Activated CD8-positive, alpha-beta memory T cell treated with anti-CD3 and anti-CD28 coated beads for 48 hours (primary cell): ENCODE results near the gene SEMA3F.

Experiments
- DNase-seq, 3 experiments: peaks; one replicate each; pipeline ENCODE4 v3.0.0-alpha.2; 2020; ENCODE audit warnings: low read depth in 2 of 3, low spot score in 2 of 3

The SEMA3F gene

GRCh38 chr3:50154840-50155490 is at the start of gene SEMA3F:
Gene SEMA3F (plus strand): TSS chr3:50155324. CDS start chr3:50159623, 4,299 bp downstream.
- peak; percentile 13 to 28 (median 19) for DNase-seq

GRCh38 chr3:50111757-50112156 is 43.4 kb upstream of the SEMA3F start:
- no peak for DNase-seq

DNA sequence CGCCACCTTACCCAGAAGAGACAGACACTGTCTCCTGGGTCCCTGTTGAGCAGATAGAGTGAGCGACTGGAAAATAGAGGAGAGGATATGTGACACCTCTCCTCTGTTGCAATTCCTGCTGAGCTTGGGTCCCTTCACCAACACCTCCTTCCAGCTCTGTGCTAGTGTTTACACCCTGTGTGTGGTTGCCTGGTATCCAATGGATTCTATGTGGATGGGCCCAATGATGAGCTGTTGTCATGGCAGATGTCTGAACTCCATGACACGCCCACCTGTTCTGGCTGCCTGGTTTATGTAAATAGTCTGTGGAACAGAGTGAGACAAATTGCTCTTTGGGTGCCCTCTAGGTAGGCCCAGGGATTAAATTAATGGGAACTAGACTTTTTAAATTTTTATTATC is 42.7 kb upstream of the SEMA3F start:
- no peak for DNase-seq

GRCh38 chr3:50117120-50117519 is 38.0 kb upstream of the SEMA3F start:
- no peak for DNase-seq

GRCh38 chr3:50118237-50118636 is 36.9 kb upstream of the SEMA3F start:
- DNase-seq = no peak

DNA sequence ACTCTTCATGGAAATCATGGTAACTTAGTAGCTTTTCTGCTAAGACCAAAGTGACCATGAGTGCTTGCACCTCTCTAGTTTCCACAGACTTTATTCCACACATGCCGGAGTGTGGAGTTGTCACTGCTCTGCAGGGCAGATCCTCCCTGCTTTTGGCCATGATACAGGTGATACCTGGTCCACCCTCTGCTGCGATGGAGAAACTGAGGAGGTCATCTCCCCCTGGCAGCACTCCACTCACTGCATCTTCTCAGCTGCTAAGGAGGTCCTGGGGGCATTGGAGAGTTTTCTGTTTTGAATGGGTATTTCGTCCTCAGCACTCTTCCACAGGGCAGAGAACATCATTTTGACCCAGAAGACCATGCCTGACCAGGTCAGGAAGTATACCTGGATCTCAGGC is 35.3 kb upstream of the SEMA3F start:
- no peak for DNase-seq

DNA sequence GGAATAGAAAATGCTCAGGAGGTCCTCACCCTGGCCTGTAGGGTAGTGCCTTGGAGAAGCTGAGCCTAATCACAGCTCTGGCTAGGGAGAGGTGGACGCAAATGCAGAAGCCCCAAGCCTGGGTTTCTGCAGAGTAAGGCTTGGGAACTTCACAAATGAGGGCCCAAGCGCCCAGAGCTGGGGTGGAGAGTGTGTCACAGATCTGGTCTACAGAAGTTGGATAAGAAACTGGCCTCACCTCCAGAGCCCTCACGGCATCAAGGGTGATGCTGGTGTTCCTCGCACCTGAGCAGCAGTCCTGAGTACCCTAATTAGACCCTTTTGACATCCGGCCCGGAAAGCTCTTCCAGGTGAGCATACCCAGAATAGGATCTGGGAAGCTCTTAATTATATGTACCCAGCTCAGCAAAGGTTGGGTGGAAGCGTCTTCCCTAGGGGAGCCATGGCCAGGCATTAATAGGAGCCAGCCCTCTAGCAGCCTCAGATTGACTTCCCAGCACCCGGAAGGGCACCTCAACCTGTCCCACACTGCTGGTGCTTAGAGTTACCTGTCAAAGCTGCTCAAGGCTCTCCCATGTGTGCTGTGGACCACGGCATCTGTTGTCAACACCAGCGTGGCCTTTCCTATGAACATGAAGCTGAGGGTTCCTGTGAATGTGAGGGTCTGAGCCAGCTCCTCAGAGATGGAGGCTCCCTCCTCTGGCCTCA is 34.6 kb upstream of the SEMA3F start:
- no peak for DNase-seq

DNA sequence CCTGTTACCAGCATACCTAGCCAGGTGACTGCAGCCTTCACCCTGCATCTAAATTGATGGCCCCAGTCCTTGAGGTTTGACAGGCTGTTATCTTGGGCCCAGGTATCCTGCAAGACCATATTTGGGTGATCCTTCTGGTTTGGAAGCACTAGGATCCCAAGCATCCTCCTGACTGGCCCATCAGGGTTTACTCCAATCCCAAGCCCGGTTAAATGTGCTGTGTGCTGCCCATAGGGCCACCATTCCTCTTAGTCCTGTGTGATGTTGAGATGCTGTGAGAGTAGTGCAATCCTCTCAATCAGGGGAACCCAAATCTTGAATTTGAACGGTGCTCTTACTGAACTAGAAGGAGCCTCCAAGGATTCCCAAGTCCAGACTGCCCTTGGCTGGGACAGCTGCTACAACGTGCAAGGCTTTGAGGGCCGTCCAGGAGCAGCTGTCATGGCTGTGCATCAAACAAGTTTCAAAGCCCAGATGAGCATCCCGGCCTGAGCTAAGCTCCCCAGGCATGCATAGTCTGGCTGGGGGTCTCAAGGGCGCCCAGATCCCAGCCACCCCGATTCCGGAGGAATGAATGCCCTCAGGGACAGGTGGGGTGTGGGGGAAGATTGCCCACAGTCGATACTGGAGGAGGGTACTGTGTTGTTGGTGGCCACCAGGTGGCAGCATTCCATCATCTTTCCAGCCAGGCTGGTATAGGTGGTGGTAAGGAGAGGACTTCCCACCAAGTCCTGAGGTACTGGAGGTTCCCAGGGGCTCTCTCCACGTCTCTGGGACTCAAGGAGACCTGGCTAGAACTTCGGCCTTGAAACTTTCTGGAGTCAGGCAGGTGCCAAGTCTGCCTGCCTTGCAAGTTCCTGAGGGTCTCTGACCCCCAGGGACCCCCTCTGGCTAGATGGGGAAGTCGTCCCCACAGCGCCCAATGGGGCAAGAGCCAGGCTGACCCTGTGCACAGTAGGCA is 33.8 kb upstream of the SEMA3F start:
- DNase-seq = peak; percentile 24 to 58 (median 47)

DNA sequence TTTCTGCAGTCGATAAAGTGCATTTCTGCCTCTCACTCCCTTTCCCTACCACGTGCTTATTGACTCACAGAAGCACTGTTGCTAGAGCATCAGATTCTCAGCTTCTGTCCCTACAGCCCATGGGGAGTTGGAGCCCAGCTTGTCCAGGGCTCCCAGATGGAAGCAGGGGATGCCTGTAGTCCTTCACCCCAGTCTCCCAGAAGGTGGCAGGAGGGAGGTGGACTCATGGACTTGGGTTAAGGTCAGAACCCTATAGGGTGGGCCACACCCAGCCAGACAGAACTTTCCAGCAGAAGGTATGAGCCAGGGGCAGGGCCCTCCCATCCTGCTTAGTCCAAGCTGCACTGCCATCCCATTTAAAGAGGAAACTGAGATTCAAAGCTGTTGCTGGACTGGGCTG is 33.1 kb upstream of the SEMA3F start:
- no peak for DNase-seq

DNA sequence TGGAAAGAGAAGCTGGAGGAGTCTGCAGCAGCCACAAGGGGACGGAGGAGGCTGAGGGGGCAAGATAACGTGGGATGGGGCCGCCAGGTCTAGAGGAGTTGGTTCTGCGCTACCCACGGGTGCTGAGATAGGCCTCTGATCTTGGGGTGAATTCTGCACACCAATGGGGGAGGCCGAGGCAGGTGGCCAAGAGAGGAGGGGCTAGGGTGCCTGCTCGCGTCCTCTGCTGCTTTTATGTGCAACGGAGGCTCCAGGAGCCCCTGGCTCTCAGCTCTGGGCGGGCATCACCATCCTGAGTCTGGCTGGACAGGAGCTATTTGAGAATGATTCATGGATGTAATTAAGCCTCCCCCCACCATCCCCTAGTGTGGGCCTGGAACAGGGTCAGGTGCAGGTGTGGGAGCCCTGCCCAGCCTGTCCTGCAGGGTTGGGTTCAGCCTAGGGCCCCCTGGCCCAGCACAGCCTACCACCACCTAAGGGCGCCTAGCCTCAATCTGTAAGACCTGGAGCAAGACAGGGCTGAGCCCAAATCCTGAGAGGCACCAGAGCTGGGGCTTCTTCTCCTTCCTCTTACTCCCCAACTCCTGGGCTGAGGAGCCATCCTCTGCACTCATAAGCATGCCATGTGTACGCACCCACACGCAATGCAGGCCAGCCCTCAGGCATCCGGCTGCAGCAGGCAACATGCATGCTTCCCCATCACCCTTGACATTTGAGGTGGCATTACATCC is 32.3 kb upstream of the SEMA3F start:
- DNase-seq = no peak

GRCh38 chr3:50123394-50124051 is 31.6 kb upstream of the SEMA3F start:
- no peak for DNase-seq

- DNase-seq = no peak
Observed at GRCh38 chr3:50124052-50124799, 30.9 kb upstream of the SEMA3F start.

DNA sequence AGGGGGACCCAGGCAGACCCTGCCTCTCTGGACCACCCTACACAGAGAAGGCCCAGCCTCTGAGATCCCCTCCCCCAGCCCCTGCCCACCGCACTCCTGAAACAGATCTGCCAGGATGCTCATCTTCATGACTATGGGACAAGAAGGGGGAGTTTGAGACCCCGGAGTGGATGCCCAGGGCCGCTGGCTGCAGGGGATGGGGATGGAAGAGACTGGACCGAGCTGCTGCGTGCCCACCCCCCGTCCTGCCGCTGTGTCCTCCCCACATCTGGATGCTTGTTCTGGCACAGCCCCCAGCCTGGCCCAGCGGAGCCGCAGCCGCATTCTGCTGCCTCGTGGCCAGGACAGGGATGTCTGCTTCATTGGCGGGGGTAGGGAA is 30.3 kb upstream of the SEMA3F start:
- no peak for DNase-seq

DNA sequence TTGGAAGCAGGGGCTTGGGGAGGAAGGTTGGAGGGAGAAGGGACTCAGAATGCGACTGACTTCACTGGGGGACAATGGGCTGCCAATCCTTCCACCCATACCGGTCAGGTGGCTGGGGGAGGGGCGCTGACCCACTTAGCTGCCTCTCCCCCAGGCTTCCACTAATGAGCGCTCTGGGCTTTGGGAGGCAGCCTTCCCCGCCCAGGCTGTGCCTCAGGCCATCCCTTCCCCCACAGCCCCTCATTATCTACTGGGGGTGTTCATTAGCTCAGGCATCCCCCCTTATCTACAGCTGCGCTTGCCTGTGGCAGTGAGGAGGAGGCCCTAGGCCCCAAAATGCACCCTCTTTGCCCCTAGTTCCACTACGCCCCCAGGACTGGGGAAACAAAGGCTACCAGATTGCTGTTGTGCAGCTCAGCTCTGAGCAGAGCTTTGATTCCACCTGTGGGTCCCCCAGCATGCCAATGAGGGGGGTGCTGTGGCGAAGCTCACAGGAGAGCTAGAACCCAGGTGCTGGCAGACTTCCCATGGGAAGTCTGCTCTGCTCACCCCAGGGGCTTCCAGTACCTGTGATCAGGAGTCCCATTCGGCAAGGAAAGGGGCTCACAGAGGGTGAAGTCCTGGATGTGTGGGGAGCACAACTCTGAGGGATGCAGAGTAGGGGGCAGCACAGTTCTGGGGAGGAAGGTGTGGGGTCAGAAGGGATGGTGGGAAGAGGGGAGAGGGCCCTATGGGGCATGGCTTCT is 29.4 kb upstream of the SEMA3F start:
- DNase-seq = no peak

DNA sequence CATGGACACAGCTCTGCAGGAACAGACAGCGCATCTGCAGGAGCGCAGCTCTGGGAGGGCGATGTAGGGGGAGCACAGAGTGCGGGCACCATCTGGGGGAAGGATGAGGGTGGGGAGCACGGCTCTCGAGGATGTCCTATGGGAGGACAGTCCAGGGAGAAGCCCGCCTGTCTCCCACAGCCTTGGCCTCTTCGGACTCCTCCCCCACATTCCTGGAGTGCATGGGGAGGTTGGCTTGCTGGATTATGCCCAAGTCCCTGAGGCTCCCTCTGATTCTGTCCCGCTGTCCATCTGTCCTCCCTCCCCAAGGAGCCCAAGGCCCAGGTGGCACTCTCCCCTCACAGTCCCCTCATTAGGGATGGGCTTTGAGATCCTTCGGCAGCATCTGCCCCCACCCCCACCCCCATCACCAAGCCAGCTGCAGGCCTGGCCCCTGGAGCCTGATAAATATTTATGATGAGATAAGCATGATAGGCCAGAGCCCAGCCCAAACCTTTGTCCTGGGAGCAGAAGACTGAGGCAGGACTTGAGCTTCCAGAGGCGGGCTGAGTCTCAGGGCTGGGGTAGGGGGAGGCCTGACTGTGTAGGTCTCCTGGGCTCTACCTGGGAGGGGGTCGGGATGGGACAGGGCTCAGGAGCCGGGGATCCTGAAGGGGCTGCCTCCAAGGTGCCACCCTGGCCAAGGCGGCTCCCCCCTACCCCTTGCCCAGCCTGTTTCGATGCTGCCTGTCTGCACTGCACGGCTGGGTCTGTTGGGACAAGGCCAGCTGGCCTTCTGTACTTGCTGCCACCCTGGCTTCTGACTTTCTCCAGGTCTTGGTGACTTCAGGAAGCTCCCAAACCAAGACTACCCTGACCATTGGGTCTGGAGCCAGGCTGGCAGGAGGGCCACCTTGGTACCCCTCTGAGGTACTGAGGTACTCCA is 28.6 kb upstream of the SEMA3F start:
- DNase-seq = no peak

- DNase-seq = no peak
Observed at GRCh38 chr3:50127251-50127691, 27.9 kb upstream of the SEMA3F start.

- no peak for DNase-seq
Observed at GRCh38 chr3:50128001-50128400, 27.1 kb upstream of the SEMA3F start.

GRCh38 chr3:50130436-50130835 is 24.7 kb upstream of the SEMA3F start:
- DNase-seq = no peak
